ENCODE measurements around the gene EID1.

The EID1 gene

DNA sequence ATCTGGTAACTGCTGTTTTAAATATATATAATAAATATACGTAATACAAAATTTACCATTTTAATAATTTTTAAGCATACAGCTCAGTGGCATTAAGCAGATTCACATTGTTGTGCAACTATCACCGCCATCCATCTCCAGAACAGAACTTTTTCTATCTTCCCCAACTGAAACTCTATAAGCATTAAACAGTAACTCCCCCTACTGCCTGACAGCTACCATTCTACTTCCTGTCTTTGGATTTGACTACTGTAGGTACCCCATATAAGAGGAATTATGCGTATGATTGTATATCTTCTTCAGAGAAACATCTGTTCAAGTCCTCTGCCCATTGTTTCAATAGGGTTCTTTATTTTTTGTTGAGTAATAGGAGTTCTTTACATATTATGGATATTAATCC lies 36.8 kb downstream of the EID1 start:
- no peak overlapping the region for H3K23ac ChIP-seq (ENCODE audit: low read length)
- H4K5ac ChIP-seq (ENCODE audit: low read length) = no peak overlapping the region
- H2BK5ac ChIP-seq (ENCODE audit: low read length) = no peak overlapping the region
- no peaks in the 10 kb centered on the region for H3K27me3 ChIP-seq (ENCODE audit: insufficient read depth, low read length, poor library complexity)
- no peak overlapping the region for H3K4me2 ChIP-seq (ENCODE audit: low read length)
- no peak overlapping the region for H2BK120ac ChIP-seq (ENCODE audit: low read depth, low read length)
- H3K79me2 ChIP-seq (ENCODE audit: control insufficient read depth, insufficient read depth, low read length) = no peaks in the 10 kb centered on the region
- H3K4ac ChIP-seq (ENCODE audit: low read depth, low read length) = no peak overlapping the region
- H3K4me1 ChIP-seq (ENCODE audit: control insufficient read depth, low read depth, low read length) = no peaks in the 10 kb centered on the region
- no peak overlapping the region for H2BK15ac ChIP-seq (replicated peaks; ENCODE audit: low read depth)
- no peak overlapping the region for H2AK5ac ChIP-seq (ENCODE audit: low read length)
- H3K9ac ChIP-seq (ENCODE audit: low read length) = no peak overlapping the region
- peak; percentile 12 for DNase-seq
- H3K4me3 ChIP-seq (ENCODE audit: low read length) = no peak overlapping the region
- H3K18ac ChIP-seq (ENCODE audit: low read length) = no peak overlapping the region
- no peak overlapping the region for H3K27ac ChIP-seq (ENCODE audit: low read depth, low read length)
- H3K56ac ChIP-seq (ENCODE audit: low read length) = no peak overlapping the region
- no CpG with 5 or more reads among the region's 3 CpGs for WGBS (ENCODE audit: extremely low coverage, insufficient coverage, low lambda C conversion rate)
- H3K36me3 ChIP-seq (ENCODE audit: control insufficient read depth, insufficient read depth, low read length) = no peaks in the 10 kb centered on the region
- no peaks in the 10 kb centered on the region for H3K79me1 ChIP-seq (ENCODE audit: low read length)
- no peak overlapping the region for H4K8ac ChIP-seq (ENCODE audit: low read depth, low read length)

DNA sequence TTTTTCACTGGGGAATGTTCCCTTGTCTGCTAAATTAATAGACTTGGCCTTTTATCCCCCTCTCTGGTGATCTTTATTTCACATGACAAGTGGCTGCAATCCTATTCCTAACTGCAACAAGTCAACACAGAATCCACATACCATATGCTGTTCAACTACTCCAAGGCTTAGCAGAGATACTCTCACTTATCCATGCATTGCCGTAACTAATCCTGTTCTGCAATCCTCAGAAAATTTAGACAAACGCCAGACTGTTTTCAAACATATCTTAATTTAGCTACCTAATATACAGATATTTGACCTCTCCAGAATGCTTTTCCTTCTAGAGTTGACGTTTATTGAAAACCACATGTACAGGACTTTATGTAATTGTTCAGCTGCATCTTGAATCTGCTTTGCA lies 37.9 kb downstream of the EID1 start:
- H3K36me3 ChIP-seq (ENCODE audit: control insufficient read depth, insufficient read depth, low read length) = no peaks in the 10 kb centered on the region
- H2BK15ac ChIP-seq (replicated peaks; ENCODE audit: low read depth) = no peak overlapping the region
- no peak overlapping the region for H3K4me3 ChIP-seq (ENCODE audit: low read length)
- no peaks in the 10 kb centered on the region for H3K79me2 ChIP-seq (ENCODE audit: control insufficient read depth, insufficient read depth, low read length)
- no peak overlapping the region for H3K18ac ChIP-seq (ENCODE audit: low read length)
- H2BK5ac ChIP-seq (ENCODE audit: low read length) = no peak overlapping the region
- no peaks in the 10 kb centered on the region for H3K27me3 ChIP-seq (ENCODE audit: insufficient read depth, low read length, poor library complexity)
- no peak overlapping the region for H2BK120ac ChIP-seq (ENCODE audit: low read depth, low read length)
- H4K8ac ChIP-seq (ENCODE audit: low read depth, low read length) = no peak overlapping the region
- no peak overlapping the region for H3K56ac ChIP-seq (ENCODE audit: low read length)
- no peak overlapping the region for H3K23ac ChIP-seq (ENCODE audit: low read length)
- no peak for DNase-seq
- no peaks in the 10 kb centered on the region for H3K79me1 ChIP-seq (ENCODE audit: low read length)
- H3K4me1 ChIP-seq (ENCODE audit: control insufficient read depth, low read depth, low read length) = no peaks in the 10 kb centered on the region
- H3K4me2 ChIP-seq (ENCODE audit: low read length) = no peak overlapping the region
- H3K27ac ChIP-seq (ENCODE audit: low read depth, low read length) = no peak overlapping the region
- H3K4ac ChIP-seq (ENCODE audit: low read depth, low read length) = no peak overlapping the region
- no peak overlapping the region for H2AK5ac ChIP-seq (ENCODE audit: low read length)
- H4K5ac ChIP-seq (ENCODE audit: low read length) = no peak overlapping the region
- H3K9ac ChIP-seq (ENCODE audit: low read length) = no peak overlapping the region
- no CpG with 5 or more reads among the region's 3 CpGs for WGBS (ENCODE audit: extremely low coverage, insufficient coverage, low lambda C conversion rate)

DNA sequence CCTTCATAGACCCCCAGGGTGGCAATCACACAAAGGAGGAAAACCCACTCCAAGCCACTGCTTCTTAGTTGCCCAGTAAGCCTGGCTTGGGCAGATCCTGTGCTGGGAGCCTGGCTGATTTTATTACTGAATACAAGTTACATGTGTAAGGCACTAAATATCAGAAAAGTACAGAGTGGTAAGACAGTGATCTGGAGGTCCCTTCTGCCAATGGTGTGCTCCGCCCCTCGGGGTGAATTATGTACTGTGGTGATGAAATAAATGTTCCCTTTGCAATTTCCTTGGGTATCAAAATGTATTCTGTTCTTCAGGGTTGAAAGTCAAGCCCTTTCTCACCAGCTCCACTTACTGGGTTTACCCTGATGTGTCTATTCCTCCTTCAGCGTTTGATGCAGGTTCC lies 38.8 kb downstream of the EID1 start:
- no peaks in the 10 kb centered on the region for H3K79me2 ChIP-seq (ENCODE audit: control insufficient read depth, insufficient read depth, low read length)
- H3K4ac ChIP-seq (ENCODE audit: low read depth, low read length) = no peak overlapping the region
- H3K27me3 ChIP-seq (ENCODE audit: insufficient read depth, low read length, poor library complexity) = no peaks in the 10 kb centered on the region
- H2BK5ac ChIP-seq (ENCODE audit: low read length) = no peak overlapping the region
- H3K4me3 ChIP-seq (ENCODE audit: low read length) = no peak overlapping the region
- no peak overlapping the region for H4K5ac ChIP-seq (ENCODE audit: low read length)
- DNase-seq = no peak
- no peak overlapping the region for H3K4me2 ChIP-seq (ENCODE audit: low read length)
- no peak overlapping the region for H2BK15ac ChIP-seq (replicated peaks; ENCODE audit: low read depth)
- no peak overlapping the region for H2AK5ac ChIP-seq (ENCODE audit: low read length)
- no peaks in the 10 kb centered on the region for H3K4me1 ChIP-seq (ENCODE audit: control insufficient read depth, low read depth, low read length)
- no peaks in the 10 kb centered on the region for H3K36me3 ChIP-seq (ENCODE audit: control insufficient read depth, insufficient read depth, low read length)
- H3K18ac ChIP-seq (ENCODE audit: low read length) = no peak overlapping the region
- no peak overlapping the region for H3K23ac ChIP-seq (ENCODE audit: low read length)
- no peak overlapping the region for H3K9ac ChIP-seq (ENCODE audit: low read length)
- no peak overlapping the region for H3K27ac ChIP-seq (ENCODE audit: low read depth, low read length)
- no CpG with 5 or more reads among the region's 3 CpGs for WGBS (ENCODE audit: extremely low coverage, insufficient coverage, low lambda C conversion rate)
- no peak overlapping the region for H4K8ac ChIP-seq (ENCODE audit: low read depth, low read length)
- H3K79me1 ChIP-seq (ENCODE audit: low read length) = no peaks in the 10 kb centered on the region
- no peak overlapping the region for H3K56ac ChIP-seq (ENCODE audit: low read length)
- H2BK120ac ChIP-seq (ENCODE audit: low read depth, low read length) = no peak overlapping the region

DNA sequence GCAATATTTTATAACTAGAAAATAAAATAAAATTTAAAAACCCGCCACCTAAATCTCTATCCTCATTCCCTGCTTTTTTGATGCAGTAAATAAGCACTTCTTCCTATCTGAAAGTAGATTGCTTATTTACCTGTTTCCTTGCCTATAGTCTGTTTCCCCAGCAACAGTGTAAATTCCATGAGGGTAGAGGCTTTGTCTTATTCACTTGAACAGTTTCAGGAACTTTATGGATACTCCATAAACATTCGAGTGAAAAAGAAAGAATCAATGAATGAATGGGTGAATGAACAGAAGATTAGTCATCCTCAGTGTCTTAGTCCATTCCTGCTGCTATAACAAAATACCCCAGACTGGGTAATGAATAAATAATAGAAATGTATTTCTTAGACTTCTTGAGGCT lies 44.1 kb downstream of the EID1 start:
- H2BK15ac ChIP-seq (replicated peaks; ENCODE audit: low read depth) = no peak overlapping the region

DNA sequence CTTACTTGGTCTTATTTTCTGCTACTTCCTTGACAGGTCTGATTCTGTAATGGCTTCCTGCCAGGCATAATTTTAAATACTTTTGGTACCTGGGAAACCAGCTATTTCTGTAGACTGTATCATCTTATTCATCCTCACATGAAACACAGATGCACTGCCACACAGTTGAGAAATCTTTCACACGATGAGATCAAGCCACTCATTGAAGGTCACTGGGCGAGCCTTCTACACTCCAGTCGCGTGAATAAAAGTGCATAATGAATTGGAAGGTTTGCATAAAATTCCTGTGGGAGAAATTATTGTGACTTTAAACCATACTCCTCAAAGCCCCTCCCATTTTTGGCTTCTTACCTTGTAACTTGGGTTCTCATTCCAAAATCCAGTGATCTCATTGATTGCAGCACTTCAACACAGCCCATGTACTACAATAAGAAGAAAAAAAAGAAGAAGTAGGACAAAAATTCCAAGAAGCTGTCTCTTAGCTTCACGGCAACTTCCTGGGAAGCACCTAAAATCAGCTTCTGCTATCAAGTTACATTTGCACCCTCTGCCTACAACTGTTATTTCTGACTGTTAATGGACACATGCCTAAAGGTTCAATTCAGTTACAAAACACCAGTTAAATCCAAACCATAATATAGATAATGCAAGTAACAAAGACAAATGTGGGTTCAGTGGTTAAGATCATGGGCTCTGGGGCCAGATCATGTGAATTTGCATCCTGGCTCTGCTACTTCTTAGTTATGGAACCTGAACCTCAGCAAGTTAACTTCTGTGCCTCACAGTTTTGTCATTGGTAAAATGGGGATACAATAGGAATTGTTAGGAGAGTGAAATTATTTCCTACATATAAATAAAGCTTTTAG lies 46.8 kb downstream of the EID1 start:
- H2BK15ac ChIP-seq (replicated peaks; ENCODE audit: low read depth) = no peak overlapping the region
- H3K4ac ChIP-seq (ENCODE audit: low read depth, low read length) = no peak overlapping the region
- no peak overlapping the region for H2BK5ac ChIP-seq (ENCODE audit: low read length)
- no peaks in the 10 kb centered on the region for H3K27me3 ChIP-seq (ENCODE audit: insufficient read depth, low read length, poor library complexity)
- no peak overlapping the region for H3K4me2 ChIP-seq (ENCODE audit: low read length)
- no peak overlapping the region for H3K23ac ChIP-seq (ENCODE audit: low read length)
- no peaks in the 10 kb centered on the region for H3K36me3 ChIP-seq (ENCODE audit: control insufficient read depth, insufficient read depth, low read length)
- H3K9ac ChIP-seq (ENCODE audit: low read length) = no peak overlapping the region
- no peak overlapping the region for H3K18ac ChIP-seq (ENCODE audit: low read length)
- no peak overlapping the region for H4K8ac ChIP-seq (ENCODE audit: low read depth, low read length)
- no peak overlapping the region for H3K56ac ChIP-seq (ENCODE audit: low read length)
- no peak overlapping the region for H2AK5ac ChIP-seq (ENCODE audit: low read length)
- no CpG with 5 or more reads among the region's 5 CpGs for WGBS (ENCODE audit: extremely low coverage, insufficient coverage, low lambda C conversion rate)
- no peak overlapping the region for H3K27ac ChIP-seq (ENCODE audit: low read depth, low read length)
- no peaks in the 10 kb centered on the region for H3K4me1 ChIP-seq (ENCODE audit: control insufficient read depth, low read depth, low read length)
- DNase-seq = no peak
- H2BK120ac ChIP-seq (ENCODE audit: low read depth, low read length) = no peak overlapping the region
- no peak overlapping the region for H3K4me3 ChIP-seq (ENCODE audit: low read length)
- no peaks in the 10 kb centered on the region for H3K79me1 ChIP-seq (ENCODE audit: low read length)
- no peak overlapping the region for H4K5ac ChIP-seq (ENCODE audit: low read length)
- no peaks in the 10 kb centered on the region for H3K79me2 ChIP-seq (ENCODE audit: control insufficient read depth, insufficient read depth, low read length)

More for the DNA sequence above, 44.1 kb downstream of the EID1 start:
- no peak overlapping the region for H3K23ac ChIP-seq (ENCODE audit: low read length)
- H2BK120ac ChIP-seq (ENCODE audit: low read depth, low read length) = no peak overlapping the region
- H3K4ac ChIP-seq (ENCODE audit: low read depth, low read length) = no peak overlapping the region
- H3K79me2 ChIP-seq (ENCODE audit: control insufficient read depth, insufficient read depth, low read length) = no peaks in the 10 kb centered on the region
- no peak overlapping the region for H4K8ac ChIP-seq (ENCODE audit: low read depth, low read length)
- no peaks in the 10 kb centered on the region for H3K4me1 ChIP-seq (ENCODE audit: control insufficient read depth, low read depth, low read length)
- H2AK5ac ChIP-seq (ENCODE audit: low read length) = no peak overlapping the region
- no peak overlapping the region for H2BK5ac ChIP-seq (ENCODE audit: low read length)
- H3K27ac ChIP-seq (ENCODE audit: low read depth, low read length) = no peak overlapping the region
- no peak overlapping the region for H4K5ac ChIP-seq (ENCODE audit: low read length)
- no peak overlapping the region for H3K4me3 ChIP-seq (ENCODE audit: low read length)
- H3K56ac ChIP-seq (ENCODE audit: low read length) = no peak overlapping the region
- DNase-seq = no peak
- H3K36me3 ChIP-seq (ENCODE audit: control insufficient read depth, insufficient read depth, low read length) = no peaks in the 10 kb centered on the region
- H3K9ac ChIP-seq (ENCODE audit: low read length) = no peak overlapping the region
- H3K79me1 ChIP-seq (ENCODE audit: low read length) = no peaks in the 10 kb centered on the region
- H3K18ac ChIP-seq (ENCODE audit: low read length) = no peak overlapping the region
- no peaks in the 10 kb centered on the region for H3K27me3 ChIP-seq (ENCODE audit: insufficient read depth, low read length, poor library complexity)
- WGBS (ENCODE audit: extremely low coverage, insufficient coverage, low lambda C conversion rate) = 100% methylated on average over 1 of the region's 2 CpGs
- H3K4me2 ChIP-seq (ENCODE audit: low read length) = no peak overlapping the region
